Endothelial cell (in vitro differentiated cells): Measurements from ENCODE around the gene CYRIA. TPM values are rescaled to one million over a fixed set of nuclear protein-coding genes. Genes with fewer than 3 reads are reported as not detected.
A peak's percentile ranks its signal among the peaks of the same experiment; 100 is the strongest.

Experiments
- DNase-seq: peaks from one replicate; pipeline ENCODE4 v3.0.0; 2021; ENCODE audit warnings: low spot score
- H3K27ac Mint-ChIP-seq: one replicate; pipeline ENCODE4 v1.8.0; 2021; ENCODE audit warnings: mixed read lengths, inconsistent platforms; ENCODE audit not compliant: unreplicated experiment
- H3K27me3 Mint-ChIP-seq: one replicate; pipeline ENCODE4 v1.8.0; 2021; ENCODE audit warnings: mild to moderate bottlenecking, moderate library complexity, mixed read lengths, inconsistent platforms; ENCODE audit not compliant: unreplicated experiment
- H3K36me3 Mint-ChIP-seq: one replicate; pipeline ENCODE4 v1.8.0; 2021; ENCODE audit warnings: mild to moderate bottlenecking, low read depth, mixed read lengths, inconsistent platforms; ENCODE audit not compliant: unreplicated experiment
- H3K4me1 Mint-ChIP-seq: one replicate; pipeline ENCODE4 v1.8.0; 2021; ENCODE audit warnings: mild to moderate bottlenecking, mixed read lengths, inconsistent platforms; ENCODE audit not compliant: unreplicated experiment
- H3K4me3 Mint-ChIP-seq: one replicate; pipeline ENCODE4 v1.8.0; 2021; ENCODE audit warnings: mild to moderate bottlenecking, mixed read lengths, inconsistent platforms; ENCODE audit not compliant: unreplicated experiment
- H3K9me3 Mint-ChIP-seq: one replicate; pipeline ENCODE4 v1.8.0; 2021; ENCODE audit warnings: mixed read lengths, inconsistent platforms; ENCODE audit not compliant: unreplicated experiment
- CTCF ChIP-seq: fragments of 200-600 bp; sonication (generic); IDR thresholded peaks from one replicate; pipeline ENCODE4 v1.5.0; 2021; ENCODE audit warnings: antibody characterized with exemption; ENCODE audit not compliant: unreplicated experiment
- total RNA-seq: library from RNA; stranded (reverse); fragmentation: NEBNext Ultra II Directional; extraction: Animal tissue kit (Norgen Biotek cat#: 25700); gene quantifications from one replicate; pipeline ENCODE4 v1.2.1, GENCODE V29; 2021; ENCODE audit not compliant: unreplicated experiment

The CYRIA gene
- total RNA-seq, 1 donor from 2014 or later = 32.4 TPM

GRCh38 chr2:16674154-16674553 is 8.5 kb upstream of the CYRIA start:
- H3K27ac Mint-ChIP-seq = no peak overlapping the region
- H3K36me3 Mint-ChIP-seq = no peaks in the 10 kb centered on the region
- H3K4me3 Mint-ChIP-seq = no peak overlapping the region
- no peaks in the 10 kb centered on the region for H3K27me3 Mint-ChIP-seq
- no peak for TF ChIP-seq CTCF
- H3K4me1 Mint-ChIP-seq = no peaks in the 10 kb centered on the region
- H3K9me3 Mint-ChIP-seq = no peaks in the 10 kb centered on the region
- no peak for DNase-seq

DNA sequence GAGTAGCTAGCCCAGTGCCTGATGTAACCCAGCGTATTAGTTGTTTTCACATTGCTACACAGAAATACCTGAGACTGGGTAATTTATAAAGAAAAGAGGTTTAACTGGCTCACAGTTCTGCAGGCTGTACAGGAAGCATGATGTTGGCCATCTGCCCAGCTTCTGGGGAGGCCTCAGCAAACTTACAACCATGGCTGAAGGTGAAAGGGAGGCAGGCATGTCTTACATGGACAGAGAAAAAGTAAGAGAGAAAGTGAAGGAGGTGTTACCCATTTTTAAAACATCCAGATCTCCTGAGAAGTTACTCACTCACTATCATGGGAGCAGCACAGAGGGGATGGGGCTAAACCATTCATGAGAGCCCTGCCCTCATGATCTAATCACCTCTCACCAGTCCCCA is 6.1 kb upstream of the CYRIA start:
- Mint-ChIP-seq H3K36me3 (no peaks in the 10 kb centered on the region), H3K9me3 (no peaks in the 10 kb centered on the region), H3K27ac (no peak overlapping the region), H3K27me3 (no peaks in the 10 kb centered on the region), H3K4me3 (no peak overlapping the region), H3K4me1 (peaks cover 2% of the 10 kb centered on the region)
- TF ChIP-seq CTCF = no peak
- no peak for DNase-seq

GRCh38 chr2:16669388-16669787 is 3.8 kb upstream of the CYRIA start:
- no peak overlapping the region for H3K4me3 Mint-ChIP-seq
- H3K9me3 Mint-ChIP-seq = no peaks in the 10 kb centered on the region
- H3K27me3 Mint-ChIP-seq = peaks cover 4% of the 10 kb centered on the region
- no peak for DNase-seq
- H3K36me3 Mint-ChIP-seq = peaks cover 4% of the 10 kb centered on the region
- H3K4me1 Mint-ChIP-seq = peaks cover 18% of the 10 kb centered on the region
- TF ChIP-seq CTCF = no peak
- no peak overlapping the region for H3K27ac Mint-ChIP-seq

- no peak for DNase-seq
- Mint-ChIP-seq H3K4me3 (peak overlapping the region; percentile 95), H3K9me3 (no peaks in the 10 kb centered on the region), H3K27ac (peak overlapping the region; percentile 76), H3K4me1 (peaks cover 36% of the 10 kb centered on the region), H3K36me3 (peaks cover 13% of the 10 kb centered on the region), H3K27me3 (peaks cover 5% of the 10 kb centered on the region)
- no peak for TF ChIP-seq CTCF
Measured at GRCh38 chr2:16666449-16666801, 791 bp upstream of the CYRIA start.

- Mint-ChIP-seq H3K4me3 (peak overlapping the region; percentile 93), H3K9me3 (no peaks in the 10 kb centered on the region), H3K36me3 (peaks cover 21% of the 10 kb centered on the region), H3K27me3 (peaks cover 5% of the 10 kb centered on the region), H3K4me1 (peaks cover 41% of the 10 kb centered on the region), H3K27ac (peak overlapping the region; percentile 68)
- no peak for DNase-seq
- TF ChIP-seq CTCF = no peak
Measured at GRCh38 chr2:16664809-16665747, 556 bp downstream of the CYRIA start.
